ENCODE measurements around the gene BRAP.
"Not testable (repeated sequence)": the region's sequence is repeated elsewhere in the genome, so short reads cannot be mapped to it uniquely, and the experiment has no call there.

Gene BRAP, protein sequence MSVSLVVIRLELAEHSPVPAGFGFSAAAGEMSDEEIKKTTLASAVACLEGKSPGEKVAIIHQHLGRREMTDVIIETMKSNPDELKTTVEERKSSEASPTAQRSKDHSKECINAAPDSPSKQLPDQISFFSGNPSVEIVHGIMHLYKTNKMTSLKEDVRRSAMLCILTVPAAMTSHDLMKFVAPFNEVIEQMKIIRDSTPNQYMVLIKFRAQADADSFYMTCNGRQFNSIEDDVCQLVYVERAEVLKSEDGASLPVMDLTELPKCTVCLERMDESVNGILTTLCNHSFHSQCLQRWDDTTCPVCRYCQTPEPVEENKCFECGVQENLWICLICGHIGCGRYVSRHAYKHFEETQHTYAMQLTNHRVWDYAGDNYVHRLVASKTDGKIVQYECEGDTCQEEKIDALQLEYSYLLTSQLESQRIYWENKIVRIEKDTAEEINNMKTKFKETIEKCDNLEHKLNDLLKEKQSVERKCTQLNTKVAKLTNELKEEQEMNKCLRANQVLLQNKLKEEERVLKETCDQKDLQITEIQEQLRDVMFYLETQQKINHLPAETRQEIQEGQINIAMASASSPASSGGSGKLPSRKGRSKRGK

DNA sequence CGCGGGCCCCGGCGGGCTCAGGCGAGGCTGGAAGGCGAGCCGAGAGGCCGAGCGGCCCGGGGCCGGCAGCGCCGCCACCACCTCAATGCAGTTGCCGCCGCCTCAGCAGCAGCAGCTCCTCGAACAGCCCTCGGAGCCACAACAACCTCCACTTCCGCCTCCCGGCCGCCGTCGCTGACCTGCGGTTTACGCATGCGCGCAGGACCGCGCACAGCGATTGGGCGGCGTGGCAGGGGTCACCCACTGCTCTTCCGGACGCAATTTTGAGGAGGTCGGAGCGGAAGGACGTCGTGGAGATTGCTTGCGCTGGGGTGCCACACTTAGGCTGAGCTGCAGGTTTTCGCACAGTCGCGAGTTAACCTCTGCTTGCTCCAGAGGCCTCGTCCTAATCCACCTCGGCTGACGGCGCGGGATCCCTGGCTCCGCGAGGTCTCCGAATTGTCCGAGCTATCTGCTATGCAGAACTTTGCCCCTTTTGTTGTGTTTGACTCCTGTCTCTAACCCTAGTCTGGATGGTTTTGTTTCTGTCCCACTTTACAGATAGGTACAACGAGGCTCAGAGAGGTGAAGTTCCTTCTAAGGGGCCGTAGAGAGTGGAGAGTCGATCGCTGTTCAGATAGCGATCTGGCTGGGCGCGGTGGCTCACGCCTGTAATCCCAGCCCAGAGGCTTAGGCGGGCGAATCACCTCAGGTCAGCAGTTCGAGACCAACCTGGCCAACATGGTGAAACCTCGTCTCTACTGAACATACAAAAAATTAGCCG, at the start of gene BRAP, which contains the start of gene ACAD10:
Gene BRAP (minus strand): TSS at position 146 of the 763 bp plus-strand sequence. CDS start 164 bp downstream, outside the sequence.
Gene ACAD10 (plus strand): TSS at position 243 of the 763 bp plus-strand sequence. CDS start 6,657 bp downstream, outside the sequence.
- FAIRE-seq = no peak

DNA sequence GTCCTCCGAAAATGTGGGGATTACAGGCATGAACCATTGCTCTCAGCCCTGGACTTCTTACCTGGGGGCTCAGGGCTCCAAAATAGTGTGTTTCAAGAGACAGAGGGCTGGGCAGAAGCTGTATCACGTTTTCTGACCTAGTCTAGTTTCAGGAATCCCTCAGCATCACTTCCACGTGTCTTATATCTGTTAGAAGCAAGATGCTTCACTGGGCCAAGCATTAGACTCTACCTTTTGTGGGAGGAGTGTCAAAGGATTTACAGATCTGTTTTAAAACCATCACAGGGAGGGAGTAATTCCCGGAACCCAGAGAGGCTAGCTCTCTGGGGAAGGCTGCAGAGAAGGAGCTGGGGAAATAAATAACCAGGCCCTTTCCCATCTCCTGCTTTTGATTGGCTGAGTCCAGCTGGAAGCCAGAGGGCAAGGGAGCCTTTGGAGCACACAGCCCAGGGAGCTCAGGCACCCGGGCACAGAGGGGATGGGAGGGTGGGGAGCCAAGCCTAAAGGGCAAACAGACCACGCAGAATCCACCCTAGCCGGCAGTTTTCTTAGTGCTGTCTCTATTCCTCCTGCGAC, 47.7 kb upstream of the BRAP start:
- no peak for FAIRE-seq

DNA sequence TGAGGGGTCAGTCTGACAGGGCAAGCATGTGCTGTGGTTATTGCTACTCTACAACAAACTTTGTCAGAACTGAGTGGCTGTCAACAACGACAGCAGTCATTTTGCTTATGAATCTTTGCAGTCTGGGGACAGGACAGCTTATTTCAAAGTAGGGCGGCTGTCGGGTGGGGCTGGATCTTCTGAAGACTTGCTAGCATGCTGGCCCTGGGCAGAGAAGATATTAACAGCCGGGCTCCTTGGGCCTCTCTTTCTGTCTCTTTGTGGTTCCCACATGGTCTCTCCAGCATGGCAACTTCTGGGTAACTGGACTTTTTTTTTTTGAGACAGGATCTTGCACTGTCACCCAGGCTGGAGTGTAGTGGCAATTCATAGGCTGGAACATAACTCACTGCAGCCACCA, 47.0 kb upstream of the BRAP start:
- no peak for FAIRE-seq

DNA sequence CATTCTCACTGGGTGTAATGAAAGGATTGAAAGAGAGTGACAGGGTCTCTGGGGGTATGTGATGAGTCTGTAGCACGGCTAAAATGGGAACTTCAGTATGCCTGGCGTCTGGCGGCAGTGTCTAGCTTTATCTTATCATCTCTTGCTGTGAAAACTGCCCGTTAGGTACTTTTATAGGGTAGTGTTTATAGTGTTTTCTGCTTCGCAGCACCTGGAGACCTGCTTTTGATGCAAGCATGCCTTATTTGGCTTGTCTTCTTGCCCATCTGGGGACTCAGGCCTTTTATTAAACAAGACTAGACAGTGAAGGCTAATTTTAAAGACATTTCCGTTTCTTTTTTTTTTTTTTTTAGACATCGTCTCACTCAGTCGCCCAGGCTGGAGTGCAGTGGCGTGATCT, 44.7 kb upstream of the BRAP start:
- FAIRE-seq = no peak

DNA sequence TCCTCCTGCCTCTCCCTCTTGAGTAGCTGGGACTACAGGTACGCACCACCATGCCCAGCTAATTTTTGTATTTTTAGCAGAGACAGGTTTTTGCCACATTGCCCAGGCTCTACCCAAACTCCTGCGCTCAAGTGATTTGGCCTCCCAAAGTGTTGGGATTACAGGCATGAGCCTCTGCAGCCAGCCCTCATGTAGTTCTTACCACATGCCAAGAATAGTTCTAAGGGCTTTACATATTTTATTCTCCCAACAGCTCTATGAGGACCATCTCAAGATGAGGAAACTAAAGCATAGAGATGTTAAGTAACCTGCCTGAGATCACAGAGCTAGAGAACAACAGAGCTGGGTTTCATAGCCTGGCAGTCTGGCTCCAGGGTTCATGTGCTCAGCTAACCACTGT, 43.0 kb upstream of the BRAP start:
- no peak for FAIRE-seq

DNA sequence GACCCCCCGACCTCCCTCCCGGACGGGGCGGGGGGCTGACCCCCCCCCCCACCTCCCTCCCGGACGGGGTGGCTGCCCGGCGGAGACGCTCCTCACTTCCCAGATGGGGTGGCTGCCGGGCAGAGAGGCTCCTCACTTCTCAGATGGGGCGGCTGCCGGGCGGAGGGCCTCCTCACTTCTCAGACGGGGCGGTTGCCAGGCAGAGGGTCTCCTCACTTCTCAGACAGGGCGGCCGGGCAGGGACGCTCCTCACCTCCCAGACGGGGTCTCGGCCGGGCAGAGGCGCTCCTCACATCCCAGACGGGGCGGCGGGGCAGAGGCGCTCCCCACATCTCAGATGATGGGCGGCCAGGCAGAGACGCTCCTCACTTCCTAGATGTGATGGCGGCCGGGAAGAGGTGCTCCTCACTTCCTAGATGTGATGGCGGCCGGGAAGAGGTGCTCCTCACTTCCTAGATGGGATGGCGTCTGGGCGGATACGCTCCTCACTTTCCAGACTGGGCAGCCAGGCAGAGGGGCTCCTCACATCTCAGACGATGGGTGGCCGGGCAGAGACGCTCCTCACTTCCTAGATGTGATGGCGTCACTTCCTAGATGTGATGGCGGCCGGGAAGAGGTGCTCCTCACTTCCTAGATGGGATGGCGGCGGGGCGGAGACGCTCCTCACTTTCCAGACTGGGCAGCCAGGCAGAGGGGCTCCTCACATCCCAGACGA, 38.0 kb upstream of the BRAP start:
- not testable (repeated sequence) for FAIRE-seq

DNA sequence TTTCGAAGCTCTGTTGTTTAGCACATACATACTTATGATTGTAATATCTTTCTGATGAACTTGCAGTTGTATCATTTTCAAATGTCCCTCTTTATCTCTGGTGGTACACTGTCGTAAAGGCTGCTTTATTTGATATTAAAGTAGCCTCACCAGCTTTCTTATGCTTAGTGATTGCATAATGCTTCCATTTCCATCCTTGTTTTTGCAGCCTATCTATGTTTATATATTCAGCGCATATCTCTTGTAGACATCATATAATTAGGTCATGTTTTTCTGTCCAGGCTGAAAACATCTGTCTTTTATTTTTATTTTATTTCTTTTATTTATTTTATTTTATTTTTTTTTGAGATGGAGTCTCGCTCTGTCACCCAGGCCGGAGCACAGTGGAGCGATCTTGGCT, 34.7 kb upstream of the BRAP start:
- no peak for FAIRE-seq

DNA sequence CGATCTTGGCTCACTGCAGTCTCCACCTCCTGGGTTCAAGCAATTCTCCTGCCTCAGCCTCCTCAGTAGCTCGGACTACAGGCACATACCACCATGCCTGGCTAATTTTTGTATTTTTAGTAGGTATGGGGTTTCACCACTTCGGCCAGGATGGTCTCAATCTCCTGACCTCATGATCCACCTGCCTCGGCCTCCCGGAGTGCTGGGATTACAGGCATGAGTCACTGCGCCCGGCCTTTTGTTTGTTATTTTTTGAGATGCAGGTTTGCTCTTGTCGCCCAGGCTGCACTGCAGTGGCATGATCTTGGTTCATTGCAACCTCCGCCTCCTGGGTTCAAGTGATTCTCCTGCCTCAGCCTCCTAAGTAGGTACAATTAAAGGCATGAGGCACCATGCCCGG, 33.6 kb upstream of the BRAP start:
- not testable (repeated sequence) for FAIRE-seq

DNA sequence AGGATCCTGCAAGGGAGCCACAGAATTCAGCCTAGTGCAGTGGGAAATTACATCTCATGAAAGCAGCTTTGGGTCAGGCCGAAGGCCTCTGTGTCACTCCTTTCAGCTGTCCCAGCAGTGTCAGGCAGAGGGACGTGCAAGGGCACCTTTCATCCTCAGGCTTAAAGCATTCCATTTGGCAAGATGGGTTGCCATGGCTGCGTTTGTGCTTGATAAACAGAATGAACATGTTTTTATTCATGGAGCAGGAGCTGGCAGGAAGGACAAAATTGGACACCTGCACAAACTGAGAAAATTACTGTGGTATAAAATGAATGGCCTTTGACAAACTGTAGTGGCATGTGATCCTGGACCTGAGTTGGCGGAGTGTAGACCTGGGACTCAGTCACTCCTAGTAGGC, 29.5 kb upstream of the BRAP start:
- no peak for FAIRE-seq

DNA sequence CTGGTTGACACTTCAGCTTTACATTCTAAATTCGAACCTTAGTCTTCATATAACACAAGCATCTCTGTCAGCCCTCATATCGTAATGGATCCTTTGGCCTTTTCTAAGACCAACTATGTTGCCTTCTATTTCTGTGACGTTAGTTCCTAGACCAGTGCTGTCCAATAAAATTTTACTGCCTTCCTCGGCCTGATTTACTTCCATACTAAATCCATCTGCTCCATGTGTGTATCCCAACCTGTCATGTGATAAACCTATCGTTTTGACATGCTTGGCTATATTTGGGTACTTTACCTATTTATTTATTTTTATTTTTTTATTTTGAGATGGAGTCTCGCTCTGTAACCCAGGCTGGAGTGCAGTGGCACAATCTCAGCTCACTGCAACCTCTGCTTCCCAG, 20.4 kb upstream of the BRAP start:
- no peak for FAIRE-seq

DNA sequence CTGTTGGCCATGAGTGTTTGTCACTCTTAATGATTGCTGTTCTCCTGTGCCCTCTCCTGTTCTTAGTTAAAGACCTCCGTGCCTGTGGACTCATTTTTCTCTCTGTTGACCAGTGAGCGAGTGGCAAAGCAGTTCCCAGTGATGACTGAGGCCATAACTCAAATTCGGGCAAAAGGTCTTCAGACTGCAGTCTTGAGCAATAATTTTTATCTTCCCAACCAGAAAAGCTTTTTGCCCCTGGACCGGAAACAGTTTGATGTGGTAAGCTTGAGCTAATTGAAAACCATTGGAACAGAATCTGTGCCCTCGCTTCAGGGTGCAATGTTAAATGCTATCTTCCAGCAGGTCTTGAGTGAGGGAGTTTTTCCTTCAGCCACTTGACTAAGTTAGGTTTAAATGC, 19.9 kb upstream of the BRAP start:
- no peak for FAIRE-seq

DNA sequence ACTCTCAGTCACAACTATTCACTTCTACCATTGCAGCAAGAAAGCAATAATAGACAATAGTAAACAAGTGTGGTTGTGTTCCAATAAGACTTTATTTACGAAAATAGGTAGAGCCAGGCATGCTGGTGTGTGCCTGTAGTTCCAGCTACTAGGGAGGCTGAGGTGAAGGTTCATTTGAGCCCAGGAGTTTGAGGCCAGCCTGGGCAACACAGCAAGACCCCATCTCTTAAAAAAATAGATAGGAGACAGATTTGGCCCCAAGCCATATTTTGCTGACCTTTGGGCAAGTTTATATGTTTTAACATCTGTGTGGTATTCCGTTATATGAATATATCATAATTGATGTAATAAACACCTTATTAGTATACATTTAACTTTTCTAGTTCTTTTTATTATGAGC, 14.2 kb upstream of the BRAP start:
- FAIRE-seq = no peak

DNA sequence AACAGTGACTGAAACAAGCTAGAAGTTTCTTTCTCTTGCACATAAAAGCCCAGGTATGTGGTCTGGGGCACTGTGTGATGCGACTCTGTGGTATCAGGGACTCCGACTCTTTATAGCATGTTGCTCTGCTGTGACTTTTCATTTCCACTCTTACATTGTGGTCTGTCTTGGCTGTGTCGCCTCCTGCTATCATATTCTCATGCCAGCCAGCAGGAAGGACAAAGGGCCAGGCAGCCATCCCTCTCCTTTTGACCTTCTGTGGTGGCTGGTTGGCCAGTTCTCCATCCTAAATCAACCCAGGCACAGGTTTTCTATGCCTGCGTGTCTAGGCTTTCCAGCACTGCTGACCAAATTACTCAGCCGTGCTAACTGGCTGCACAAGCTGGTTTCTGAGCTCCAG, 8.1 kb upstream of the BRAP start:
- no peak for FAIRE-seq

DNA sequence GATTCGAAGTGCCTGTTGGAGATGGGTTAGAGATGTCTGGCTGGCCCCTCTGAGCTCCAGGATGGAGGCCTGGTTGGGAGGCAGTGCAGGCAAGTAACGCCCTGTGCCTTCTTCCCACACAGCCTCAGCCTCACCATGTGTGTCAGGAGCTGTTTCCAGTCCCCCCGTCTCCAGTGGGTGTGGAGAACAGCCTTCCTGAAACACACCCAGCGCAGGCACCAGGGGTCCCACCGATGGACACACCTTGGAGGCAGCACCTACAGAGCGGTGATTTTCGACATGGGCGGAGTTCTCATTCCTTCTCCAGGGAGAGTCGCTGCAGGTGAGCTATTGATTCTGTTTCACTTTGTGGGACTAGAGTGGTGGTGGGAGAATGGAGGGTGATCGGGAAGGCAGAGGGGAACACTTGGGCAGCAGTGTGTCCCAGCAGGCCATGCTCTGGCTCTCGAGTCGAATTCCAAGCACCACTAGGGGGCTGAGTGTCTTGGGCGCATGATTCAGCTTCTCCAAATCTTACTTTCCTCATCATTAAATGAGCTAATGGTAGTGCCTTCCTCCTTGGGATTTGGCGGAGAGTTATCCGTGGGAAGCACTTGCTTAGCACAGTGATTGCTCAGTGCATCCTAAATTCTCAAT, 6.9 kb upstream of the BRAP start:
- FAIRE-seq = no peak

DNA sequence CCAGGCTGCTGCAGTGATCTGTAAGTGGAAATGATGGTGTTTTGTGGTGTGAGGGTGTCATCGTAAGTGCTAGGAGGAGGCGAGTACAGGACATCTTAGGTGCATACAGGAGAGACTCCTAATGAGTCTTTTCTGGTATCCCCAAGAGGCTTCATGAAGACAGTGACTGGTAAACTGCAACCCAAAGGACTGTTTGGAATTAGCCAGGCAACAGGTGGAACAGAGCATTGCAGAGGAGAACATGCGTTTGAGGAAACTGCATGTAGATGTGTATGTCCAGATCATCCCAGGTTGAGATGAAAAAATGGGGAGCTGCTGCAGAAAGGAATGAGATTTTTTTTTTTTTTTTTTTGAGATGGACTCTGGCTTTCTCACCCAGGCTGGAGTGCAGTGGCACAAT, 5.5 kb upstream of the BRAP start:
- no peak for FAIRE-seq

DNA sequence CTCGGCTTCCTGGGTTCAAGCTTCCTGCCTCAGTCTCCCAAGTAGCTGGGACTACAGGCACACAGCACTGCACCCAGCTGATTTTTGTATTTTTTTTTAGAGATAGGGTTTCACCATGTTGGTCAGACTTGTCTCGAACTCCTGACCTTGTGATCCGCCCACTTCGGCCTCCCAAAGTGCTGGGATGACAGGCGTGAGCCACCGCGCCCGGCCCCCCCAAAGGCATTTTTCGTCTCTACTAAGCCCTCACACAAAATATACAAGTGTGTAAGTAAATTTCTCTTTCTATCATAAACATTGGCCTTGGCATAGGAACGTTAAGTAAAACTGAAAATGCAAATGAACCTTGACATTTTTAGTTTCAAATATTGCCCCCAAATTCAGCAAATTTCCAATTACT, 2.2 kb upstream of the BRAP start:
- no peak for FAIRE-seq

DNA sequence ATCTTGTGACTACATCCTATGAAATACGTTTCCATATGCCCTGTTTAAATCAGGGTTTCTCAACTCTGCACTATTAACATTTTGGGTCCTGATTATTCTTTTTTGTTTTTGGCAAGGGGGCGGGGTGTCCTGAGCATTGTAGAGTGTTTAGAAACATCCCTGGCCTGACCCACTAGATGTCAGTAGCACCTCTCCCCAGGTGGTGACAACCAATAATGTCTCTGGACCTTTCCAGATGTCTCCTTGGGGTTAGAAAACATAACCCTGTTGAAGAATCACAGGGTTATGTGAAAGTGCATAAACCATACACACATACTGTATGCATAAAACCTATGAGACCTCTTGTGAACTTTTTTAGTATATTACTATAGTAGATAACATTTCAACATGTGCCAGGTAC, 1.5 kb upstream of the BRAP start:
- no peak for FAIRE-seq

DNA sequence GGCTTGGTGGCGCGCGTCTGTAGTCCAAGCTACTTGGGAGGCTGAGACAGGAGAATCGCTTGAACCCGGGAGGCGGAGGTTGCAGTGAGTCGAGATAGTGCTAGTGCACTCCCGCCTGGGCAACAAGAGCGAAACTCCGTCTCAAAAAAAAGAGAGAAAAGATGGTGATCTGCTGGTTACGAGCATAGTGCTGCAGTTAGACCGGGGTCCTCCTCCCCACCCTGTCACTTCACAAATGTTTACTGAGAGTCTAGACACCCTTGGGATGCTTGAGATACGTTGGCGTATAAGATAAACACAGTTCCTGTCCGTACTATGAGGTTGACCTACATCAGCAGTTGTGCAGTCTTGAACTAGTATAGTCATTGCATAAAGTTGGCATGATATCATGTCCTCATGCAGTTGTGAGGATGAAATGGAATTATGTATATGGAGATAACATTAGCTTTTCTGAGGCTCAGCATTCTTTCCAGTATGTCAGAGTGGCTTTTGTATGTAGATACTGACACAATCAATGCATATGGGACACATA, 884 bp upstream of the BRAP start:
- no peak for FAIRE-seq

DNA sequence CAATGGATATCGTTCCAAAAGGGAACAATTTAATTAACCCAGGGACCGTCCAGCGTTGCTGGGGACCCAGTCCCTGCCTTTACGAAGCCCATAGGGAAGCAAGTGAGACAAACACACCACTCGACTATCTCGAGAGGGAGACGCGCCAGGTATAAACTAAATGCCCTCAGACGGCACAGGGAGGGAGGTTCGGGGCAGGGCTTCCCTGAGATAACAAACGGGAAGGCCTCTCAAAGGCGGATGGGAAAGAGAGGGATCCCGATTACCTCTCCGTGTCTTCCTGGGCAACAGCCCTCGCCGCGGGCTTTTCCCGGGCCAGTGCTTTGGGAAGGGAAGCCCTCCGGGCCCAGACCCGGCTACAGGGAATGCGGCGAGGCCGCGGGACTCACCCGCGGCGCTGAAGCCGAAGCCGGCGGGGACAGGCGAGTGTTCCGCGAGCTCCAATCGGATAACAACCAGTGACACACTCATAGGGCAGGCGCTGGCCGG, 390 bp downstream of the BRAP start:
- FAIRE-seq = no peak

DNA sequence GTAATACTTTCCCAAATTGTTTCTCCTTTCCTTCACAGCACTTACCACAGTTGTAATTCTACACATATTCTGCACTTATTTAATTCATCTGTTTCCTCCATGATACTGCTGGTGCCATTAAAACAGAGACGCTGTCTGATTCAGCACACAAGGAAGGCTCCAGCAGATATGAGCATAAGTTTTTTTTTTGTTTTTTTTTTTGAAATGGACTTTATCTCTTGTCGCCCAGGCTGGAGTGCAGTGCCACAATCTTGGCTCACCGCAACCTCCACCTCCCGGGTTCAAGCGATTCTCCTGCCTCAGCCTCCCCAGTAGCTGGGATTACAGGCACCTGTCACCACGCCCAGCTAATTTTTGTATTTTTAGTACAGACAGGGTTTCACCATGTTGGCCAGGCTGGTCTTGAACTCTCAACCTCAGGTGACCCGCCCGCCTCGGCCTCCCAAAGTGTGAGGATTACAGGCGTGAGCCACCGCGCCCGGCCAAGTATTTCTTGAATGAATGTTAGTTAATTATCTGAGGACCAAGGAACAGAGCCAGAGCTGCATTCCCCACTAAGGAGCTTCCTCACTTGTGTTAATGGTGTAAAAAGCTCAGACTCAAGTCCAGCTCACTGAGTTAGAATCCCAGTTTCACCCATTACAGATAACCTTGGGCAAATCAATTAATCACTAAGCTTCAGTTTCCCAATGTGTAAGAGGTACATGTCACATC, 1.1 kb downstream of the BRAP start:
- FAIRE-seq = not testable (repeated sequence)

DNA sequence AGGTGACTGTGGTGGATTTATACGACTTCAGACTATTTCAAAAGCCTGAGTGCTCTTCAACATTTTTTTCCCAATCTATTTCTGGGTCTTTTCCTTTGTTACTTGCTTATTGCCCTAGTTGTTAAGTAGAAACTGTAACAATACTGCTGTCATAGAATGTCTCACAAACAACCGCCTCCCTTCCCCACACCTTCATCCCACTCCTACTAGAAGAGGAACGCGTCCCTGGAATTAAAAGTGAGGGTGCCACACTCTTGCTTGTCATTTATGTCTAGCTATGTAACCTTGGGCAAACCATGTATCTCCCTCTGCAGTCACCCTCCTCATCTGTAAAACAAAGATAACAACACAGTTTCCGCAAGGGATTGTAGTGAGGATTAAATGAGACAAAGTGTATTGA, 8.6 kb downstream of the BRAP start:
- FAIRE-seq = no peak
